ENCODE data around the gene TIAM2.
"Not testable (repeated sequence)": the region's sequence is repeated elsewhere in the genome, so short reads cannot be mapped to it uniquely, and the experiment has no call there.

Gene TIAM2

GRCh38 chr6:155212616-155213380 is 217.7 kb downstream of the TIAM2 start:
- DNase-seq: no peak

- DNase-seq: no peak
These were observed 218.7 kb downstream of the TIAM2 start for GRCh38 chr6:155213611-155214372.

GRCh38 chr6:155215906-155216305 is 220.8 kb downstream of the TIAM2 start:
- DNase-seq: no peak

GRCh38 chr6:155216312-155217046 is 221.4 kb downstream of the TIAM2 start:
- no peak for DNase-seq

GRCh38 chr6:155218711-155219110 is 223.6 kb downstream of the TIAM2 start:
- not testable (repeated sequence) for DNase-seq

GRCh38 chr6:155219299-155219698 is 224.2 kb downstream of the TIAM2 start:
- no peak for DNase-seq

GRCh38 chr6:155219858-155220301 is 224.8 kb downstream of the TIAM2 start:
- no peak for DNase-seq

- DNase-seq: no peak
These were observed 226.0 kb downstream of the TIAM2 start for GRCh38 chr6:155221086-155221485.

- DNase-seq: no peak
These were observed 227.4 kb downstream of the TIAM2 start for GRCh38 chr6:155222506-155222905.

- DNase-seq: no peak
These were observed 228.7 kb downstream of the TIAM2 start for GRCh38 chr6:155223646-155224451.

GRCh38 chr6:155224618-155225017 is 229.5 kb downstream of the TIAM2 start:
- DNase-seq: no peak

GRCh38 chr6:155227046-155227445 is 231.9 kb downstream of the TIAM2 start:
- no peak for DNase-seq

GRCh38 chr6:155228546-155229166 is 233.5 kb downstream of the TIAM2 start:
- no peak for DNase-seq

- DNase-seq: not testable (repeated sequence)
These were observed 235.9 kb downstream of the TIAM2 start for GRCh38 chr6:155230975-155231374.

- no peak for DNase-seq
These were observed 237.7 kb downstream of the TIAM2 start for GRCh38 chr6:155232848-155233247.

- DNase-seq: no peak
These were observed 239.1 kb downstream of the TIAM2 start for GRCh38 chr6:155234167-155234566.

GRCh38 chr6:155234687-155235086 is 239.6 kb downstream of the TIAM2 start:
- no peak for DNase-seq

- no peak for DNase-seq
These were observed 240.0 kb downstream of the TIAM2 start for GRCh38 chr6:155235087-155235486.

GRCh38 chr6:155237613-155238012 is 242.5 kb downstream of the TIAM2 start:
- DNase-seq: no peak

GRCh38 chr6:155240905-155241600 is 245.9 kb downstream of the TIAM2 start:
- no peak for DNase-seq

- no peak for DNase-seq
These were observed 246.9 kb downstream of the TIAM2 start for GRCh38 chr6:155241966-155242365.

All from activated gamma-delta T cell (primary cell).